Activated CD4-positive, alpha-beta T cell treated with anti-CD3 and anti-CD28 coated beads, Interleukin-2, Interleukin-4, amounts not matched to agents 100 ng/mL and 50 ng/mL, durations not matched to agents 16 hours and 8 hours (primary cell): Measurements from ENCODE around the gene EFNA4.
A peak's percentile ranks its signal among the peaks of the same experiment; 100 is the strongest.

Experiments used
- DNase-seq: peaks from one replicate; pipeline ENCODE4 v3.0.0-alpha.2; 2020; ENCODE audit warnings: low spot score

EFNA4 gene, protein sequence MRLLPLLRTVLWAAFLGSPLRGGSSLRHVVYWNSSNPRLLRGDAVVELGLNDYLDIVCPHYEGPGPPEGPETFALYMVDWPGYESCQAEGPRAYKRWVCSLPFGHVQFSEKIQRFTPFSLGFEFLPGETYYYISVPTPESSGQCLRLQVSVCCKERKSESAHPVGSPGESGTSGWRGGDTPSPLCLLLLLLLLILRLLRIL

DNA sequence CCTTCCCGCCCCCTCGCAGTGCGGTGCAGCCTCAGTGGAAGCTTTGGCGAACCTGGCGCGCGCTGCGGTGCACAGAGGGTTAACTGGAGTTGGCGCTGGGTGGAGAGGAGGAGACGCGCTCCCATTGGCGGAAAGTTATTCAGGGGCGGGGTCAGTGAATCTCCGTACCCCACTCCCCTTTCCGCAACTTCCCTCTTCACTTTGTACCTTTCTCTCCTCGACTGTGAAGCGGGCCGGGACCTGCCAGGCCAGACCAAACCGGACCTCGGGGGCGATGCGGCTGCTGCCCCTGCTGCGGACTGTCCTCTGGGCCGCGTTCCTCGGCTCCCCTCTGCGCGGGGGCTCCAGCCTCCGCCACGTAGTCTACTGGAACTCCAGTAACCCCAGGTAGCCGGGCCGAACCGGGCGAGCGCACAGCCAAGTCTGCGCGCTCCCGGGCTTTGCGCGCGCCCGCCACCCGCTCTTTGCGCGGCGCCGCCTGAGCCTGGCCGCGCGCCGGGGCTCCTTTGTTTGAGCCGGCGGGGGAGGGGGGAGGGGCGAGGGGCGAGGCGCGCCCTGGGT lies at the start of gene EFNA4:
Gene EFNA4, plus strand, starts transcription at position 191 of the 561 bp plus-strand sequence. Its CDS starts 84 bp downstream, at position 275.
- DNase-seq: peak; percentile 85

DNA sequence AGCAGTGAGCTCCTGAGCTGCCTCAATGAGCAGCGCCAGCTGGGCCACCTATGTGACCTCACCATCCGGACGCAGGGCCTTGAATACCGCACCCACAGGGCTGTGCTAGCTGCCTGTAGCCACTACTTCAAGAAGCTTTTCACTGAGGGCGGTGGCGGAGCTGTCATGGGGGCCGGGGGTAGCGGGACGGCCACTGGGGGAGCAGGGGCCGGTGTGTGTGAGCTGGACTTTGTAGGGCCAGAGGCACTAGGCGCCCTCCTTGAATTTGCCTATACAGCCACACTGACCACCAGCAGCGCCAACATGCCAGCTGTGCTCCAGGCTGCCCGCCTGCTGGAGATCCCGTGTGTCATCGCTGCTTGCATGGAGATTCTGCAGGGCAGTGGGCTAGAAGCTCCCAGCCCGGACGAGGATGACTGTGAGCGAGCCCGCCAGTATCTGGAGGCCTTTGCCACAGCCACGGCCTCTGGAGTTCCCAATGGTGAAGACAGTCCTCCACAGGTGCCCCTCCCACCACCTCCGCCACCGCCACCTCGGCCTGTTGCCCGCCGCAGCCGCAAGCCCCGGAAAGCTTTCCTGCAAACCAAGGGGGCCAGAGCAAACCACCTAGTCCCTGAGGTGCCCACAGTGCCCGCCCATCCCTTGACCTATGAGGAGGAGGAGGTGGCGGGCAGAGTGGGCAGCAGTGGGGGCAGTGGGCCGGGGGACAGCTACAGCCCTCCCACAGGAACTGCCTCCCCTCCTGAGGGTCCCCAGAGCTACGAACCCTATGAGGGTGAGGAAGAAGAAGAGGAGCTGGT lies 48.6 kb upstream of the EFNA4 start:
- no peak for DNase-seq

DNA sequence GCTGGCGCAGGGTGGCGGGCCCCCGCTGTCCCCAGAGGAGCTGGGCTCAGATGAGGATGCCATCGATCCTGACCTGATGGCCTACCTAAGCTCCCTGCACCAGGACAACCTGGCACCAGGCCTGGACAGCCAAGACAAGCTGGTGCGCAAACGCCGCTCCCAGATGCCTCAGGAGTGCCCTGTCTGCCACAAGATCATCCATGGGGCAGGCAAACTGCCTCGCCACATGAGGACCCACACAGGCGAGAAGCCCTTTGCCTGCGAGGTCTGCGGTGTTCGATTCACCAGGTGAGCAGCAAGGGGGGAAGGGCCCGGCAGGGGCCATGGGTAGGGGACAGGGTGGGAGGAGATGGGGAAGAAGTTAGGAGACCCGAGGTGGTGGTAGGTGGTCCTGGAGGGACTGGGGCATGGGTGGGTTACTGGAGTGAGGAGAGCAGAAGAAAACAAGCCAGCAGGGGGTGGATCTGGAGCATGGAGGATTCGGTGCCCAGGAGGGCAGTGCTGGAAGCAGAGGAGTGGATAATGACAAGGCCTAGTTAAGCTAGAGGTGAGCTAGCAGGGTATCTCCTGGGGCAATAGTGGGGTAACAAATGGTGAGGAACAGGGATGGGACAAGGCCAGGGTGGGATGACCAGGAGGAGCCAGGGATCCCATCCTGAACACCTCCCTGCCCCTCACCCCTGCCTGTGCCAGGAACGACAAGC lies 47.9 kb upstream of the EFNA4 start:
- no peak for DNase-seq

DNA sequence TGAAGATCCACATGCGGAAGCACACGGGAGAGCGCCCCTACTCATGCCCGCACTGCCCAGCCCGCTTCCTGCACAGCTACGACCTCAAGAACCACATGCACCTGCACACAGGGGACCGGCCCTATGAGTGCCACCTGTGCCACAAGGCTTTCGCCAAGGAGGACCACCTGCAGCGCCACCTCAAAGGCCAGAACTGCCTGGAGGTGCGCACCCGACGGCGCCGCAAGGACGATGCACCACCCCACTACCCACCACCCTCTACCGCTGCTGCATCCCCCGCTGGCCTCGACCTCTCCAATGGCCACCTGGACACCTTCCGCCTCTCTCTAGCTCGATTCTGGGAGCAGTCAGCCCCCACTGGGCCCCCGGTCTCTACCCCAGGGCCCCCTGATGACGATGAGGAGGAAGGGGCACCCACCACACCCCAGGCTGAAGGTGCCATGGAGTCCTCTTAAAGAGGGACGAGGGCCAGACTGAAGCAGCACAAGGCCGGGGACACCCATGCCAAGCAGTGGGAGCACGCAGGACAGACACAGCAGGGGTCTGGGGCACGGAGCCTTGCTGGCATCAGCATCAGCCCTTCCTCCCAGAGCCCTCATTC lies 47.2 kb upstream of the EFNA4 start:
- no peak for DNase-seq

DNA sequence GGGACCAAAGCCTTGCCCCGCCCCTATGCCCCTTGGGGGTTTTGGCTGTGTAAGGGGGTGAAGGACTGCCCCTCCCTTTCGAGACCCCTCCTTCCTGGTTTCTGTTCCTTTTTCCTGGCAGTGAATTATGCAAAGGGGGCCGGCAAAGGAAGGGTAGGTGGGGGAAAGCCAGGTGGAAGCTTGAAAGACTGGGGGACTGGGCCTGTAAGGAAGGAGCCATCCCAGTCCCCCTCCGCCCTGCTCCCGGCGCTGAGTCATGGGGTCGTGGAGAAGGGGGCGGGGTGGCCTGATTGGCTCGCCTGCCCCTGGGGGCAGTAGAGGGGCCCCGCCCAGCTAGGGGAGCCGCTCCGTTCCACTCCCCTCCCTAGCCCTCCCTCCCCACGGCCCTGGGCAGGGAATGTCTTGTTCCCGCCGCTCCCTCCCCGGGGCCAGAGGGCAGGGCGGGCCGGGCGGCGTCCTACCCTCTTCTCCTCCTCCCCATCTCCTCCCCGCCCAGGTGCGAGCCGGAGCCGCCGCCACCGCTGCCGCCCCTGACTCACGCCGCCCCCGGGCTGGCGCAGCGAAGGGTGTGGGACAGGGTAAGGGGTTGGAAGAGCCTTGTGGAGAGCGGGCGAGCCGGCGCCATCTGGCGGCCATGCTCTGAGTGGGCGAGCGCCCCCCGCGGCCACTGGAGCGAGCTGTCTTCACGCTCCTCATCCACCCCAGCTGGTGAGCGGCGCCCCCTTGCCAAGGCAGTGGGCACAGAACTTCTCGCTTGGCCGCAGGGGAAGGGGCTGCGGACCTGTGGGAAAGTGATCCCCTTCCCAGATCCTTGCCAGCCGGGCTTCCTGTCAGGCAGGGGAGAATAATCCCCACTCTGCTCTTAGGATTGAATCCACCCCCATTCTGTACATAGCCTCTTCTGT lies 46.2 kb upstream of the EFNA4 start:
- peak; percentile 87 for DNase-seq

DNA sequence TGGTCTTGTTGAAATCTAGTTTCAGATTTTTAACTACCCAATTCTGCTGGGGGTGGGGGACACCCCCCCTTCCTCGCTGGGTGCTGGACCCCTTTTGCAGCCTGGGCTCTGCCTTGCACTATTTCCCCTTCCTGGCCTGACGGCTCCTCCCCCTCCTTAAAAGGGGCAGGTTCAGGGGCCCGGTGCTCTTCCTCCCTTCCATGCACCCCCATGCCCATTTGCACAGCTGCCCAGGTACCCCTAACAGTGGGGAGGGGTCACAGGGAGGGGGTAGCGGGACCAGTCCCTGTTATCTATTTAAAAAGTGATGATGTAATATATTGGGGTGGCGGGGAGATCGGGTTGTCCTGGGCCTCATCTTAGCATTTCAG lies 45.6 kb upstream of the EFNA4 start:
- no peak for DNase-seq

DNA sequence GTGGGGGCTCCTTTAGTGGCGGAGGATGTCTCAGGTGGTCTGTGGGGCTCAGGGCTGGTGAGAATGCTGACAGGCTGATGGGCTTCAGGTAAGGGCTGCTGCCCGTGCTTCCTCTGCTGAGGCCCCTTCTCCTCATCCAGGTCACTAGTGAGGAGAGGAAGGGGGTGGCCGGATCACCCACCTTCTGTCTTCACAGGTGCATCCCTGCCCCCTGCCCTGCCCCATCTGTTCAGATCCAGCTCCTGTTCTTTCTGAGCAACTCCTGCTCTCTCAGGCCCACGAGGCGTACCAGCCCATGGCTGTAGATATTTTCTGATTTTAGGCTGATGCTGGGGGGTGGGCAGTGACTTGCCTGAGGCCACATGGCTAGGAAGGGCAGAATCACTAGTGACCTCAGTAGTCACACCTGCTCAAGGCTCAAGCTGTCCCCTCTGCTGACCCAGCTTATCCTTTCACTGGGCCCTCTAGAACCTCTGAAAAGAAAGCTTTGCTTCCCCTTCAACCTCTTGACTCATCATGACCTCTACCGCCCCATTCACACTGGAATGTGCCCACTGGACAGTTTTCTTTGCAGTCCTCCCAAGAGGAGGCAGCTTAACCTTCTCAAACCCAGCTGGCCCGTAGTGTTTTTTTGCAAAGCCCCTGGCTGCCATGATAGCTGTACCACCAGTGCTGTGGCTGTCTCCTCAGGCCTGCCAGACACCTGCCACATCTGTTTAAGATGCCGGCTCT lies 44.8 kb upstream of the EFNA4 start:
- no peak for DNase-seq

DNA sequence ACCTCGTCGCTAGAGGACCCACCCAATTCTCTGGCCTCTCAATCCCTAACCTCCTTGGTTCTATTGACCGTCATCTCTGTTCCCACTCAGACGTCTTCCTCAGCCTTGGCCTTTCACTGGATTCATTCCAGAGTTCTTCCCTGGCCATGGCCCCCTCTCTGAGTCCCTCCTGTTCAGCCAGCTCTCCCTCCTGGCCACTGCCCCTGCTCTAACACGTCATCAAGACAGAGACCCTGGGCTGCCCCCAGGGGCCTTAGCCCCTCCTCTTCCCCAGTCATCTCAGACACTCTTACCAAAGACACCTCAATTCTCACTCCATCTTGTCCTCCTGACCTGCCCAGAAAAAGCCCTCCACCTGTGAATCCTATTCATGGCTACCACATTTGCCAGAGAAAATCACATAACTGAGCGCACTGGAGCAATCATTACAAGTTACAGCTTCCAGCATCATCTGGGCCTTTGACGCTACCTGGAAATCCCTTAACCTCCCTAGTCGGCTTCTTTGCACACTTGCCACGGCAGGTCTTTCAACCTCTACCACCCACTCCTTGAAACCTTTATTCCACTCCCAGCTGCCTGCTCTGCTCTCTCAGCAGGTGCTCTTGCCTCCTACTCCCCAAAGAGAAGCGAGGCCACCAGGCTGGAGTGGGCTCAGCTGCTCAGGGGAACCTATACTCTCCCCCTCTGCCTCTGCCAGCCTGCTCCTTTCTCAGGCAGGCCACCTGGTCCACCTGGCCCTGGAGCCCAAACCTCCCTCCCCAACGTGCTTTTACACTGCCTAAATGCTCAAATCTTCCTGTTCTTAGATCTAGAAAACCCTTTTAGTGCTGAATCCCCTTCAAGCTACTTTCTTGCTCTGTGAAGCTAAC lies 43.9 kb upstream of the EFNA4 start:
- DNase-seq: no peak

DNA sequence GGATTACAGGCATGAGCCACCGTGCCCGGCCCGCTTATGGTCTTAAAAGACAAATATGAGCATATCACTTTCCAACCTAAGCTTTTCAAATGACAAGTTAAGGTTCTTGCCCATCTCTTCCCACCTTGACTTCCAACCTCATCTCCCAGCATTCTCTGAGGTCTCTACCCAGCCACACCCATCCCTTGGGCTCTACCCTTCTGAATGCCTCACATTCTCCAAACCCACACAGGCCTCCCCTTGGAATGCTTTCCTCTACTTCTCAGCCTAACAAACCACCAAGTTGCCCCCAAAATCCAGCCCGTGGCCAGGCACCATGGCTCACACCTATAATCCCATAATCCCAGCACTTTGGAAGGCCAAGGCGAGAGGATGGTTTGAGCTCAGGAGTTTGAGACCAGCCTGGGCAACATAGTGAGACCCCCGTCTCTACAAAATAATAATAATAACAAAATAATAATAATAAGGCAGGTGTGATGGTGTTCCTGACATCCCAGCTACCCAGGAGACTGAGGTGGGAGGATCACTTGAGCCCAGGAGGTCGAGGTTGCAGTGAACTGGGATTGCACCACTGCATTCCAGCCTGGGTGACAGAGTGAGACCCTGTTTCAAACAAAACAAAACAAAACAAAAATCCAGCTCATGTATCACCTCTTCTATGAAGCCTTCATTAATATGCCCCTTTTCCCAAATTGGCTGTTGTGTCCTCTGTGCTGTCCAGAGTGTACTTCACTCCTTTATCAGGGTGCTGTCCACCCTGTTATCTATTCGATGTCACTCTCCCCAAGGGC lies 41.2 kb upstream of the EFNA4 start:
- DNase-seq: no peak

DNA sequence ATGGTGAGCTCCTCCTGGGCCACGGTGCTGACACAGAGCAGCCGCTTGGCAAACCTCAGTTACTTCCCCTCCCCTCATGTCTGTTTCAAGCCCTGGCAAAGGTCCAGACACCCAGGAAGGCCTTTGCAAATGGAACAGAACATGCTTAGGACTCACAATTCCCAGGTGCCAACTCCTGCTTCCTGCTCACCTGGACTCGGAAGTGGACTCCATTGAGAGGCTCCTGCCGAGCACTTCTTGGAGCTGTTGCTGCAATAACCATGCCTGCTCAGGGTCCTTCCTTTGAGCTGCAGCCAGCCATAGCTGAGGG lies 40.7 kb upstream of the EFNA4 start:
- DNase-seq: no peak

DNA sequence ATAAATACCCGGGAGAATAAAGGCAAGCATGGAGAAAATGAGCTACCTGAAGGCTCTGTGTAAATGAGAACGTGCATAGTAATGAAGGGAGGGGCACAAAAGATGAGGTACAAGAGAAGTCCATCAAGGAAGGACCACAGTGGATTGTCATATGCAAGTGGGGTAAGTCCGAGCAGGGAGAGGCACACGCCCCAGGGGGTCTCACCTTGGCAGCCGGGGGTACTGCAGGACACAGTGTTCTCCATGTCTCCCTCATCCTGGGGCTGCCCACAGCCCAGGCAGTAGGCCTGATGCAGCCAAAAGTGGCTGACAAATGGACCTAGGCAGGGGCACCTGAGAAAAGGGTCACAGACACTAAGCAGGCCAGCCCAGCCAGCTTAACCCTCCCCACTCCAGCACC lies 39.9 kb upstream of the EFNA4 start:
- DNase-seq: no peak

DNA sequence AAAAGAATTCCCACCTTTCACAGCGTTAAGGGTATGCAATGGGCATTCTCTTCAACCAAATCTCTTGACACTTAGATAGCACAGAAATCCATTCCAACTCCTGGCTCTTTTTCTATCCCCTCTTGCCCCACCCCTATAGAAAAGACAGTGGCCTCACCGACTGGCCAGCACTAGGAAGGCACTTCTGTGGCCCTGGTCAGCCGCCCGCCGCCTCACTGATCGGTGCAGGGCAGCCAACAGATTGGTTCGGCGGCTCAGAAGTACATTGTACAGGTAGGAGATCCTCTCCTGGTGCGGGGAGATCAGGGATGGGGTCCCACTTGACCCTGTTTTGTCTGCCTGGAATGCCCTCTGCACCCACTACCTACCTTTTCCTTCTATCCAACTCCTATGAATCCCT lies 39.2 kb upstream of the EFNA4 start:
- no peak for DNase-seq

DNA sequence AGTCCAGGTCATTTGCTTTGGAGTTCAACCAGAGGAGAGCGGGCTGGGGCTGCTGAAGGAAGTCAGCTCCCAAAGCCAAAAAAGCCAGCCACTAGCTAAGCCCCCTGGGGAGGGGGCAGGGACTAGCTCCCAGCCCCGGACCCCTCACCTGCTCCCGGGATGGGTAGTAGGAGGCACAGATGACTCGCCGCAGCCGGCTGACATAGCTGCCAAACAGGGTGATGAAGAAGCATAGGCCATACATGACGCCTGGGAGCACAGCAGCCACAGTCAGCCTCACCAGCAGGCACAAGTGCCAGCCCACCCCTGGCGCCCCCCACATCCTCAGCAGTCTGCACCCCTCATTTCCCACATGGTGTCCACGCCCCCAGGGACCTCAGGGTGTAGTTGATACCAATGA lies 37.4 kb upstream of the EFNA4 start:
- DNase-seq: no peak

DNA sequence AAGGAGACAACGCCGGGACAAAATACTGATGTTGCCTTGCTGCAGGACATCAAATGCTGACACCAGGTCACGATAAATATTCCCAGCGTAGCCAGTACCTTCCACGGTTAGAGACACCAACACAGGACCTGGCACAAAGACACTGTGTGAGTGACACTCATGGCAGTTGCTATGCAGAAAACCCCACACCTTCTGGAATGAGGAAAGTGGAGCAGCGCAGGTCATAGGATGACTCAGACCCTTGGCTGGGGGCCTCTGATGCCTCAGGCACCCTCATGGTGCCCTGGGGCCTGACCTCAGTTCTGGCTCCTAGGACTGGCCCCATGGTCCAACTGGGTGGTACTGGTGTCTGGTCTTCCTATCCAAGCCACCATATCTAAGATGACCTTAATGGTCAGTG lies 37.0 kb upstream of the EFNA4 start:
- DNase-seq: no peak

DNA sequence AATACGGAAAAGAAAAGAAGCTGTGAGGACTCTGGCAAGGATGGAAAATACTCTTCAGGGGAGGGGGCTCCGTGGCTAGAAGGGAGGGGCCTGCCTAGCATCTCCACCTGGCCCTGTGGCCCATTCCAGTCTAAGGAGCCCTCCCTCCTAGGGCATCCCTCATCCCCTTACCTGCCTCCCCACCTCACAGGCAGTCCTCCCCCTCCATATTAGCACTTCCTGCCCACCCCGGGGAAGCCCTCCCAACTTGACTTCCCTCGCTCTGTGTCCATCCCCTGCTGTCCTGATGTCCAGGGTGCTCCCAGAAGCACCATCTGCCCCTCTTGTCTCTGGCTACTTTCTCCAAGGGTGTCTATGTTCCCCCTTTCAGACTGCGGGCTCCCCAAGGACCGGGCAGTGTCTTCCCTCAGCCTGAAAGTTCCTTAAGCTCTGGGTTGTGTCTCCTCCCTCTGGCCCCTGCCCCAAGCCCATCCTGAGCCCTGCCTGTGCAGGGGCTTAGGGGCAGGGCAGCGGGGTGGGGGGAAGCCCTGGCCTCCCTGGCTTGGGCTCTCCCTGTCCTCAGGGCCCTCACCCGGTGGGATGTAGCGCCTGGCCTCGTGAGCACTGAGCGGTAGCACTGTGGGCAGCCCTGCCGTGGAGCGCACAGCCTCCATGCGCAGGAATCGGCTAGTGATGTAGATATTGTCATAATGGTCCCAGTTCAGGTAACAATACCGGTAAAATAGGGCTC lies 33.9 kb upstream of the EFNA4 start:
- no peak for DNase-seq

DNA sequence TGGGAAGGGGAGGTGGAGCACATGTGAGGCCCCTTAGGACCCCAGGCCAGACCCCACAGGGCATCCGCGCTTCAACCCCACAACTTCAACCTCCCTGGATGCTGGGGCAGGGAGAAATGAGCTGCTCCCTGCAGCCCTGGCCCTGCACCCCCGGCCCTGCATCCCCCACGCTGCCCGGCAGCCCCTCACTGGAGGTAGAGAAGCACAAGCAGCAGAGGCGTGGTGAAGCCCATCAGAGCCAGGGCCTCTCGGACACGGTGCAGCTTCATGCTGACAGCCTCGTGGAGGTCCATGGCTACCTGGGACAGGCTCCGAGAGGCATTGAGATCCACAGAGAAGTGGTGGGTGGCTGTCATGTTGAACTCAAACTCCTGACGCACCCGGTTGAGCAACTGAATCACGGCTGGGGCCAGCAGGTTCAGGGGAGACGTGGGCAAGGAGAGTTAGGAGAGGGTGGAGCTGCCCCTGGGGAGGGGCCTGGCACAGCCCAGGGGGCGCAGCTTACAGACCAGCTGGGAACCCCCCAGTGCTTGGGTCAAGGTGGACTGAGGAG lies 33.2 kb upstream of the EFNA4 start:
- no peak for DNase-seq

DNA sequence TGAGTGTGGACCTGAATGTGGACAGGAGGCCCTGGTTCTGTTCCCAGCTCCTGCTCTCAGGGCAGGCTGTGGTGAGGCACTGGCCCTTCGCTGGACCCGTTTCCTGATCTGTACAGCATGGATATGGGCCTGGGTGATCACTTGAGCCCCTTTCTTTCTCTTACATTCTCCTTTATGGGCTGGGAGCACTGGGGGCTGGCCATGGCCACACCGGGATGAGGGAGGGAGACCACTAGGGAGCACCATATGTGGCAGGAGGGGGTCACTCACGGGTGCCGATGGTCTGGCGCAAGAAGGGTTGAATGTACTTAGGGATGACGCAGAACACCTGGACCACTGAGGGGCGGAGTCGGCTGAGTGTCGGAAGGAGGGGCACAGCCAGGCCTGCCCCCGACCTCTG lies 32.6 kb upstream of the EFNA4 start:
- no peak for DNase-seq

DNA sequence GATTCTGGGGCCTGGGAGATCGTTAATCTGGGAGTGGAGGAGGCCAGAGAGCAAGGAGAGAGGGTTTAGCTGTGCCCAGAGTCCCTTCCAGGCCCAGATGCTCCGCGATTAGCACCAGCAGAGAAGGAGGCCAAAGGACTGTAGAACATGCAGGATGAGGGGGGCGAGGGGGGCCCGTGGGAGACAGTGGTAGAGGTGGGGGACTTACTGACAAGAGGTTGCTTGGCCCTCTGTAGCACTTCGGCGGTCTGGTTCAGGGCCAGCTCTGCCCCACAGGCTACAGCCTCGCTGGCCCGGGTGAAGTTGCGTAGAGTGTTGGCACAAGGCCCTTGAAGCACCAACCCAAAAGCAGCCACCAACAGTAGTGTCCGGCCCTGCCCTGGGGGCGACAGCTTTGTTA lies 30.7 kb upstream of the EFNA4 start:
- no peak for DNase-seq
